Activated CD8-positive, alpha-beta T cell treated with anti-CD3 and anti-CD28 coated beads for 36 hours (primary cell): ENCODE results near the gene LRRC2. TPM values are rescaled to one million over a fixed set of nuclear protein-coding genes. Genes with fewer than 3 reads are reported as not detected.
"Not testable (repeated sequence)": the region's sequence is repeated elsewhere in the genome, so short reads cannot be mapped to it uniquely, and the experiment has no call there.

Source experiments
- ATAC-seq: fragments of 200-7000 bp; cut with Tn5 transposase; one replicate; pipeline ENCODE4 v1.10.0; 2021; ENCODE audit warnings: mild to moderate bottlenecking, moderate library complexity
- CTCF ChIA-PET: fragments of 350-600 bp; sonication (Branson Sonifier 250); formaldehyde crosslinking; loops from one replicate; lab custom pipeline; 2021; ENCODE audit warnings: antibody characterized with exemption; lab: Charles Lee
- POLR2A ChIA-PET: fragments of 350-600 bp; sonication (Branson Sonifier 250); formaldehyde crosslinking; loops from one replicate; lab custom pipeline; 2021; ENCODE audit warnings: antibody characterized with exemption; lab: Charles Lee
- DNase-seq: peaks from one replicate; pipeline ENCODE4 v3.0.0-alpha.2; 2020
- H3K27ac Mint-ChIP-seq: one replicate; pipeline ENCODE4 v1.8.0; 2021; ENCODE audit warnings: mild to moderate bottlenecking, mixed read lengths
- H3K27me3 Mint-ChIP-seq: one replicate; pipeline ENCODE4 v1.8.0; 2021; ENCODE audit warnings: mixed read lengths
- H3K36me3 Mint-ChIP-seq: one replicate; pipeline ENCODE4 v1.8.0; 2021; ENCODE audit warnings: low read depth, mixed read lengths
- H3K4me1 Mint-ChIP-seq: one replicate; pipeline ENCODE4 v1.8.0; 2021; ENCODE audit warnings: low read depth, mixed read lengths
- H3K4me3 Mint-ChIP-seq: one replicate; pipeline ENCODE4 v1.8.0; 2021; ENCODE audit warnings: mild to moderate bottlenecking, moderate library complexity, mixed read lengths
- H3K9me3 Mint-ChIP-seq: one replicate; pipeline ENCODE4 v1.8.0; 2021; ENCODE audit warnings: mixed read lengths
- CTCF ChIP-seq: fragments of 200-600 bp; IDR thresholded peaks from one replicate; pipeline ENCODE4 v1.8.0; 2022; ENCODE audit warnings: antibody characterized with exemption, mild to moderate bottlenecking
- intact Hi-C: fragments of 100-400 bp; cut with micrococcal nuclease; formaldehyde crosslinking; loops from one replicate; pipeline ENCODE4 v1.10.0; 2022
- total RNA-seq, 2 experiments: library from RNA; stranded (reverse); gene quantifications; one replicate each; pipeline ENCODE4 v1.2.3, GENCODE V29; 2021

Gene LRRC2
- total RNA-seq, 2 experiments from 2014 or later, result not detected

GRCh38 chr3:46593979-46594378 is 27.9 kb upstream of the LRRC2 start:
- Mint-ChIP-seq H3K27ac (no peak overlapping the region), H3K27me3 (peaks cover 1% of the 10 kb centered on the region), H3K9me3 (no peaks in the 10 kb centered on the region), H3K4me3 (no peak overlapping the region), H3K4me1 (peaks cover 2% of the 10 kb centered on the region), H3K36me3 (no peaks in the 10 kb centered on the region)
- DNase-seq (no peak), ATAC-seq (no peak)
- intact Hi-C loops, result no loop called here
- no peak for TF ChIP-seq CTCF
- POLR2A ChIA-PET, result no interaction called here
- CTCF ChIA-PET, result interaction anchor here (0.8 to 2.7 kb wide), 2 partner anchors 36 to 105 kb away, joined by 3 to 10 read pairs; no protein-coding TSS in a partner anchor

- TF ChIP-seq CTCF, result no peak
- H3K36me3 Mint-ChIP-seq, result no peaks in the 10 kb centered on the region
- H3K27ac Mint-ChIP-seq, result no peak overlapping the region
- peaks cover 2% of the 10 kb centered on the region for H3K4me1 Mint-ChIP-seq
- no peak overlapping the region for H3K4me3 Mint-ChIP-seq
- H3K9me3 Mint-ChIP-seq, result no peaks in the 10 kb centered on the region
- H3K27me3 Mint-ChIP-seq, result peaks cover 1% of the 10 kb centered on the region
- no peak for DNase-seq
- ChIA-PET POLR2A (no interaction called here), CTCF (interaction anchor here (0.8 to 2.7 kb wide), 3 partner anchors 35 to 104 kb away, joined by 3 to 10 read pairs (median 4); no protein-coding TSS in a partner anchor)
- intact Hi-C loops, result no loop called here
- ATAC-seq, result no peak
Observed at GRCh38 chr3:46593274-46593862, 27.3 kb upstream of the LRRC2 start.

GRCh38 chr3:46587268-46587667 is 21.2 kb upstream of the LRRC2 start:
- H3K9me3 Mint-ChIP-seq, intact Hi-C loops, H3K4me3 Mint-ChIP-seq, H3K27ac Mint-ChIP-seq, ATAC-seq, H3K36me3 Mint-ChIP-seq, H3K4me1 Mint-ChIP-seq, H3K27me3 Mint-ChIP-seq, POLR2A ChIA-PET, DNase-seq: not testable (repeated sequence)
- CTCF ChIA-PET, result interaction anchor here (1.0 to 2.3 kb wide), 3 partner anchors 12 to 98 kb away, joined by 3 to 14 read pairs (median 3); no protein-coding TSS in a partner anchor

GRCh38 chr3:46586738-46587246 is 20.7 kb upstream of the LRRC2 start:
- Mint-ChIP-seq H3K4me1 (peaks cover 2% of the 10 kb centered on the region), H3K27me3 (peaks cover 2% of the 10 kb centered on the region), H3K9me3 (no peaks in the 10 kb centered on the region), H3K27ac (no peak overlapping the region), H3K36me3 (no peaks in the 10 kb centered on the region), H3K4me3 (no peak overlapping the region)
- DNase-seq, result no peak
- intact Hi-C loops, result no loop called here
- CTCF ChIA-PET, result interaction anchor here (0.6 to 2.7 kb wide), 5 partner anchors 11 to 98 kb away, joined by 3 to 14 read pairs (median 3); no protein-coding TSS in a partner anchor
- TF ChIP-seq CTCF, result no peak
- POLR2A ChIA-PET, result no interaction called here
- no peak for ATAC-seq

- POLR2A ChIA-PET, result interaction anchor here (0.6 to 1.5 kb wide), 3 partner anchors 18 to 399 kb away, joined by 3 read pairs; no protein-coding TSS in a partner anchor
- H3K27ac Mint-ChIP-seq, result no peak overlapping the region
- CTCF ChIA-PET, result interaction anchor here (0.6 to 2.7 kb wide), 5 partner anchors 11 to 97 kb away, joined by 3 to 14 read pairs (median 3); no protein-coding TSS in a partner anchor
- H3K4me3 Mint-ChIP-seq, result no peak overlapping the region
- H3K36me3 Mint-ChIP-seq, result no peaks in the 10 kb centered on the region
- no peak for TF ChIP-seq CTCF
- H3K4me1 Mint-ChIP-seq, result peaks cover 2% of the 10 kb centered on the region
- no peaks in the 10 kb centered on the region for H3K9me3 Mint-ChIP-seq
- intact Hi-C loops, result no loop called here
- ATAC-seq, result no peak
- no peak for DNase-seq
- H3K27me3 Mint-ChIP-seq, result peaks cover 2% of the 10 kb centered on the region
Observed at GRCh38 chr3:46585799-46586693, 19.9 kb upstream of the LRRC2 start.
